GM18870 (cell line): Measurements from ENCODE around the gene RPS6KB2.

Source experiments
- ATAC-seq: cut with Tn5 transposase; IDR thresholded peaks from one replicate; pipeline ENCODE4 v1.9.1; 2021; ENCODE audit warnings: moderate library complexity; ENCODE audit not compliant: unreplicated experiment

Gene RPS6KB2

GRCh38 chr11:67441098-67441563, 12.8 kb downstream of the RPS6KB2 start:
- no peak for ATAC-seq

GRCh38 chr11:67441731-67442351, 13.5 kb downstream of the RPS6KB2 start:
- no peak for ATAC-seq

- ATAC-seq, result no peak
These were observed 14.5 kb downstream of the RPS6KB2 start for GRCh38 chr11:67442504-67443404.

- no peak for ATAC-seq
These were observed 17.2 kb downstream of the RPS6KB2 start for GRCh38 chr11:67445515-67445914.

- no peak for ATAC-seq
These were observed 19.9 kb downstream of the RPS6KB2 start for GRCh38 chr11:67448220-67448609.

- ATAC-seq, result no peak
These were observed 21.0 kb downstream of the RPS6KB2 start for GRCh38 chr11:67449116-67449844.

GRCh38 chr11:67450796-67451657, 22.7 kb downstream of the RPS6KB2 start:
- ATAC-seq, result no peak

- ATAC-seq, result no peak
These were observed 23.3 kb downstream of the RPS6KB2 start for GRCh38 chr11:67451658-67451976.

- no peak for ATAC-seq
These were observed 24.1 kb downstream of the RPS6KB2 start, which contains the start of gene GPR152 for GRCh38 chr11:67452141-67452952. Gene GPR152 (minus strand): TSS chr11:67452729. CDS start chr11:67452724, 5 bp downstream.

GRCh38 chr11:67453816-67454732, 25.8 kb downstream of the RPS6KB2 start:
- ATAC-seq, result no peak

GRCh38 chr11:67455054-67455453, 26.8 kb downstream of the RPS6KB2 start, which contains the start of gene CABP4:
Gene CABP4 (plus strand): TSS chr11:67455354. CDS start chr11:67455424, 70 bp downstream.
- ATAC-seq, result no peak

GRCh38 chr11:67456068-67456705, 27.9 kb downstream of the RPS6KB2 start:
- ATAC-seq, result no peak

- ATAC-seq, result no peak
These were observed 29.2 kb downstream of the RPS6KB2 start for GRCh38 chr11:67457453-67457852.

GRCh38 chr11:67458266-67458665, 30.0 kb downstream of the RPS6KB2 start:
- no peak for ATAC-seq

GRCh38 chr11:67463186-67463585, 34.9 kb downstream of the RPS6KB2 start:
- no peak for ATAC-seq

GRCh38 chr11:67463680-67464410, 35.6 kb downstream of the RPS6KB2 start:
- no peak for ATAC-seq

- no peak for ATAC-seq
These were observed 36.3 kb downstream of the RPS6KB2 start for GRCh38 chr11:67464411-67465188.
